GM18519 (cell line): ENCODE data around the gene AFG1L.

Experiments
- ATAC-seq: cut with Tn5 transposase; IDR thresholded peaks from one replicate; pipeline ENCODE4 v1.9.1; 2021; ENCODE audit warnings: mild to moderate bottlenecking, moderate library complexity; ENCODE audit not compliant: unreplicated experiment, low FRiP score

Gene AFG1L

GRCh38 chr6:108566406-108566805 is 271.6 kb downstream of the AFG1L start:
- no peak for ATAC-seq

- ATAC-seq, result no peak
Measured at GRCh38 chr6:108568101-108568500, 273.2 kb downstream of the AFG1L start.

GRCh38 chr6:108568551-108569305 is 273.9 kb downstream of the AFG1L start:
- no peak for ATAC-seq

GRCh38 chr6:108570517-108570916 is 275.7 kb downstream of the AFG1L start:
- ATAC-seq, result no peak

GRCh38 chr6:108574457-108575141 is 279.7 kb downstream of the AFG1L start:
- no peak for ATAC-seq
